Stimulated activated CD8-positive, alpha-beta memory T cell treated with anti-CD3 and anti-CD28 coated beads, Interleukin-2, amount 100 ng/mL, for 48 hours (primary cell): ENCODE measurements around the gene KCNK2.
"Not testable (repeated sequence)": the region's sequence is repeated elsewhere in the genome, so short reads cannot be mapped to it uniquely, and the experiment has no call there.

Source experiments
- DNase-seq, 2 donors: peaks; one replicate each; pipeline ENCODE4 v3.0.0-alpha.2; 2020; ENCODE audit warnings: low read depth in 2 of 2

Gene KCNK2

DNA sequence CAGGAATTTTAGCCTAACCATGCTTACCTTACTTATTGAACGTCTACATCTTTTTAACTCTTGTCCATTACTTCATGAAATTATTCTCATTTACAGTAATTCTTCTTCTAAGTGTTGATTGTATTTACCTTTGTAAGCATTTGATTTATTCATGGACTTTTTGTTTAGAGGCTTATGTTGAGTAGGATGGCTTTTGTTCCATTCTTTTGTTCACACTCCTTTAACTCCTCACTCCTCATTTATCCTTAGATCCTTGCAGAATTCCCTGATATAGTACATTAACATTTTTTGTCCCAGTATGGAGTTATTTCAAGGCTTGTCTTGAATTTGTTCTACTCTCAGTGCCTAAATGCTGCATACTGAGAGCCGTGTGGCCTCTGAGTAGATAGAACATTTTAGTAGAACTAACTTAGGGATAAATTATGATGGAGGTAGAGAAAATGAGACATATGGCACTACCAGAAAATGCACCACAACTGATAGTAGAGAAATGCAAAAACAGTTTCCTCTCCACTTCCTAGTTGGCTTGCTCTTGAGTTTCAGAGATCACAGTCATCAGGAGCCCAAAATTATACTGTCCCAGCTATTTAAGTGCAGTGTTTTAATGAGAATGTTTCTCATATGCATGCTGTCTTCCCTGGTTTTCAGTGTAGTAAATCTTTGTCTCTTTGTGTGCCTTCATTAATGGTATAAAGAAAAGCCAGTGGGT, 69.5 kb downstream of the KCNK2 start:
- no peak for DNase-seq

DNA sequence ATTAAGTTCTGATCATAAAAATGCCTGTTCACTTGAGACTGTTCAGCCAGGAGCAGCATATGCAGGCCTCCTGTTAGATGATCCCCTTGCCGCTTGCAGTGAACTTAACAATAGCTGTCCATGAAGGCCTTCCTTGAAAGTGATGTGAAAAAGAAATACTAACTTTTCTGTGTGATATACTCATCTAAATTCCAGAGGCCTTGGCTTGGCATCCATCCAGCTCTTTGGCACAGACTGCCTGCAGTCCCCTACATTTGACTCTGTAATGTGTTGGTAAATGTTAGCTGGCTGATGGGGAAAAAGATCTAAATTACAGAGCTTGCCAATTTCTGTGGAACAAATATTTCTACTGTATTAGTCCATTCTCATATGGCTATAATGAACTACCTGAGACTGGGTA, 73.7 kb downstream of the KCNK2 start:
- DNase-seq: no peak

- DNase-seq: no peak
Measured at GRCh38 chr1:215160351-215160750, 77.8 kb downstream of the KCNK2 start.

GRCh38 chr1:215163144-215163543, 80.6 kb downstream of the KCNK2 start:
- DNase-seq: not testable (repeated sequence)

- DNase-seq: no peak
Measured at GRCh38 chr1:215166886-215167285, 84.3 kb downstream of the KCNK2 start.

DNA sequence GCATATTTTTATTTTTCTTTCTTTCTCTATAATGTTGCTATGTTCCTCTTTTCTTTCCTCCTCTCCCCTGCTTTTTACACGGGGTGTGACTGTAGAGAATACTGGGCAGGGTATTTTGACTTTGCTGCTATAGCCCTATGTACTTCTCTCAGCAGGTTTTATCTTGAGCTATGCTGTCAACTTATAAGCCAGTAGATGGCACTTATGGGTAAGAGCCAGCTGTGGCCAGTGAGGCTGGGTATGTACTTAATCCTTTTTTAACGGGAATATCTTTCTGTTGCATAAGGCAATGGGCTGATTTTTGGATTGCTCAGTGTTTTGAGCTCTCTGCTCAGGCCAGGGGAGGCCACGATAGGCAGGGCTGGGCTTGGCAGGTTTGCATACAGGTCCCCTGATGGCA, 99.0 kb downstream of the KCNK2 start:
- no peak for DNase-seq

DNA sequence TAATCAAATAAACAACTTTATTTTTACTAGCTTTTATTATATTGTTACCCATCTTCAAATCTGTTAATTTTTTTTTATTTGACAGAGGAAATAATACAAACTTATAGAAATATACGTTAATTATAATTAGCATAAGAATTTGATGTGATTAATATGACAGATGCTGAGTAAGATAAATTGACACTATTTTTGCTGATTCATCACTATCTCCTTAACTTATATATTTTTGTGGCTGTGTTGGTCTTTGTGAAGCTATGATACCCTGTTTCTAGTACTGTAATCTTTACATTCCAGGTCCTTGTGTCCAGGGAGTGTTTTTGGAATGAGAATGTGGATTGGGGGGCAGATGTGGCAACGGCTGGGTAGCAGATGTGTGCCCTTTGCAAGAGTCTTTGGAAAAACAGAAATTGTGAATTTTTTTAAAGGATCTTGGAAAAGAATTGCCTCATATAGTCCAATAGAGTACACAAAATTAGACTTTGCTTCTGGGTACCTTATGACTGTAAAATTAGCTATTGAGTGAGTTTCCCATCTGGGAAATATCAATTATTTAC, 102.6 kb downstream of the KCNK2 start:
- DNase-seq: no peak

GRCh38 chr1:215188302-215188950, 105.9 kb downstream of the KCNK2 start:
- no peak for DNase-seq

DNA sequence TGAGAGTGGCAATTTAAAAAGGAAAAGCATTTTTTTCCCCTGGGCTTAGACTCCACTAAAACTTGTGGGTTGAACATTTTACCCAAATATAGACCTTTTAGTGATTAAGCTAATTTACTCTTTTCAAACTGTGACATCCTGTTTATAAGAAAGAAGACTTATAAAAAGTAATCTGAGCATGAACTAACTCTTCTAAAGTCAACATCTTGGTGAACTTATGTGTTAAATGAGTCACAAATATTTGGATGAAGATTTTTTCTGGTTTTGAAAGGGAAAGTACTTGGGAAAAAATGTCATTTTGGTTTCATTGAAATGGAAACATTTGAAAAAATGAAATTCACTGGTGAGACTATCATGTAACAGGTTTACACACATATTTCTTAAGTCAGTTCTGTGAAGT, 109.8 kb downstream of the KCNK2 start:
- DNase-seq: no peak

DNA sequence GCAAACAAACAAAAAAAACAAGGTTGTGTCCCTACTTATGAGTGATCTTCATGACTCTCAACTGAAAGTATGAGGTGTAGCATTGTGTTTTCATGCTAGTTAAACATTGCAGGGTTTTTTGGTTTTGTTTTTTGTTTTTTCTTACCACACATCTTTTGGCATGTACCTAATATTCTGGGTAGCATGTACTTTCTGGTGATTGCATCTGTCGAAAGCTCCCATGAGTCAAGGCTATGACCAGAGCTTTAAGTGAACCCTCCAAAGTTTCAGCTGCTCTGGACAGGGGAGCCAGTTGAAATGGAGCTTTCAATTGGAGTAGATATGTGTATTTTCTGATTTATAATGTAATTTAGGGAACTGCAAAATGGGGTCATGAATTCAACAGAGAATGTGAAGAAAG, 115.5 kb downstream of the KCNK2 start:
- no peak for DNase-seq

DNA sequence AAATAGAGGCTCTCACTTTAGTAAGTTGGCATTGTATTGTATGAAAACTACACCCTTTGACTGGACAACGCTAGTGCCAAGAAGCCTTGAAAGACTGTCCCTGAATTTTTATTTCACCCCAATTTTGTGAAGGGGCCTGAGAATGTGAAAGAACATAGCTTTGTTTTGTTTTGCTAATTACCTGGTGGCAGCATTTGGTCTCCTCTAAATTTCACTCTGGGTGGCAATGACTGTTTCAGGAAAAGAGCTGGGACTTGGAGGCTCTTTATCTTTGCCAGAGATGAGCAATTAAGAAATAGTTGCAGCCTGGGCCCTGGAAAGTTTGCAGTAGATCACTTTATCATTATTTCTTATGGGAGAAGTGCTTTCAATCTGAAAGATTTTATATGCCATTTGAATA, 117.6 kb downstream of the KCNK2 start:
- no peak for DNase-seq

- no peak for DNase-seq
Measured at GRCh38 chr1:215201283-215201682, 118.7 kb downstream of the KCNK2 start.

GRCh38 chr1:215202868-215203267, 120.3 kb downstream of the KCNK2 start:
- DNase-seq: no peak

DNA sequence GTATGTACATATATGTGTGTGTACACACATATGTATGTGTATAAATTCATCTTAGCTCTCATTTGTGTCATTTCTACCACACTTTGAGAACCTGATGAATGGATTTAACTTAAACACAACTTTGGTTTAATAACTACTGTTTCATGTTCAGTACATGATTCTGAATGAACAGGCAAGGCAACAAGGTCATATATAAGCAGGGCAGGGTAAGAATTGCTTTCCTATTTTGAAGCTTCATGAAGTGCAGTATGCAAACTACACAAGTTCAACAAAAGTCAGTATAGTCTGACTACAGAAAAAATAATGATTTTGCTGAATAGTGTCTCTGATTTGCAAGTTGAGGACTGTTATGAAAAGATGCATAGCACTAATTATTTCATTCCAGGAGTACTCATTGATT, 127.6 kb downstream of the KCNK2 start:
- DNase-seq: no peak

DNA sequence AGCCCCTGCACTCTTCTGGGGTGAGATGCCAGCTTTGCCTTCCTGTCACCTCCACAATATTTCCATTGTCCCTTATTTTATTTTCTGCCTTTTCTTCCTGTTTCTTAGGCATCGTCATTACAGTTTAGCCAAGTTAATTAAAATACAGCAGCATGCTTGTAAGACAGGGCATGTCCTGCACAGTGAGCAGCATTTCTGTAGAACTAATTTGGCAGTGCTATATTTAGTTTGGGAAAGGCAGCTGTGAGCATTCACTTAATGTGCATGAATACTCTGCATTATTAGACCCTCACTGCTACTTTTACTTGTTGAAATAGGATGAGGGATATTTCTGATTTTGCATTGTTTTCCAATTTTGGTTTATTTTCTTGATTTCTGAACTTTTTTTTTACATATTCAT, 133.3 kb downstream of the KCNK2 start:
- no peak for DNase-seq

DNA sequence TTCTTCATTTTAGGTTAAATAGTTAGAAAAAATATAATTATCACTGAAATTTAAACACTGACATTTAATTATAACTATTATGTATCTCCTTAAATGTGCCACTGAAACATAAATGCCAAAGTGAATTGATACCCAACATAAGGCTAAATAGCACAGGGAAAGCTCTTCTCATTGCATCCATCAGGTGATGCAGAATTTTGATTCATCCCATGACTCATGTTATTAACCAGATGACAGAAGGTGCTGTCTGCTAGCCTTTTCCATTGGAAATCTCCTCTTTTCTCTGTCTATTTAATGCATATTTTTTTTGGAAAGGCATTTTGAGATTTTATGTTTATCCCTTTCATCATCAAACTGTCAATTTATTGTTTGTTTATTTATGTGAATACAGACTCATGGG, 136.8 kb downstream of the KCNK2 start:
- no peak for DNase-seq

GRCh38 chr1:215220346-215220745, 137.8 kb downstream of the KCNK2 start:
- DNase-seq: no peak

- DNase-seq: no peak
Measured at GRCh38 chr1:215226757-215227156, 144.2 kb downstream of the KCNK2 start.

GRCh38 chr1:215228193-215228592, 145.7 kb downstream of the KCNK2 start:
- no peak for DNase-seq

- DNase-seq: no peak
Measured at GRCh38 chr1:215241451-215241850, 158.9 kb downstream of the KCNK2 start.

GRCh38 chr1:215243345-215244054, 161.0 kb downstream of the KCNK2 start:
- DNase-seq: no peak

GRCh38 chr1:215250913-215251312, 168.4 kb downstream of the KCNK2 start:
- no peak for DNase-seq

- DNase-seq: no peak
Measured at GRCh38 chr1:215251428-215251827, 168.9 kb downstream of the KCNK2 start.
